ENCODE results near the gene FOXK1.
A peak's percentile ranks its signal among the peaks of the same experiment; 100 is the strongest.
"Not testable (repeated sequence)": the region's sequence is repeated elsewhere in the genome, so short reads cannot be mapped to it uniquely, and the experiment has no call there.

FOXK1 gene

DNA sequence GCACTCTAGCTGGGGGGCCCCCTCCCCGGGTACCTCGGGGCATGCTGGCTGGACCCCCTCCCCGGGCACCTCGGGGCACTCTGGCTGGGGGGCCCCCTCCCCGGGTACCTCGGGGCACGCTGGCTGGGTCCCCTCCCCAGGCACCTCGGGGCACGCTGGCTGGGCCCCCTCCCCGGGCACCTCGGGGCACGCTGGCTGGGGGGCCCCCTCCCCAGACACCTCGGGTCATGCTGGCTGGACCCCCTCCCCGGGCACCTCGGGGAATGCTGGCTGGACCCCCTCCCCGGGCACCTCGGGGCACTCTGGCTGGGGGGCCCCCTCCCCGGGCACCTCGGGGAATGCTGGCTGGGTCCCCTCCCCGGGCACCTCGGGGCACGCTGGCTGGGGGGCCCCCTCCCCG, 120.5 kb downstream of the FOXK1 start:
- not testable (repeated sequence) for DNase-seq

DNA sequence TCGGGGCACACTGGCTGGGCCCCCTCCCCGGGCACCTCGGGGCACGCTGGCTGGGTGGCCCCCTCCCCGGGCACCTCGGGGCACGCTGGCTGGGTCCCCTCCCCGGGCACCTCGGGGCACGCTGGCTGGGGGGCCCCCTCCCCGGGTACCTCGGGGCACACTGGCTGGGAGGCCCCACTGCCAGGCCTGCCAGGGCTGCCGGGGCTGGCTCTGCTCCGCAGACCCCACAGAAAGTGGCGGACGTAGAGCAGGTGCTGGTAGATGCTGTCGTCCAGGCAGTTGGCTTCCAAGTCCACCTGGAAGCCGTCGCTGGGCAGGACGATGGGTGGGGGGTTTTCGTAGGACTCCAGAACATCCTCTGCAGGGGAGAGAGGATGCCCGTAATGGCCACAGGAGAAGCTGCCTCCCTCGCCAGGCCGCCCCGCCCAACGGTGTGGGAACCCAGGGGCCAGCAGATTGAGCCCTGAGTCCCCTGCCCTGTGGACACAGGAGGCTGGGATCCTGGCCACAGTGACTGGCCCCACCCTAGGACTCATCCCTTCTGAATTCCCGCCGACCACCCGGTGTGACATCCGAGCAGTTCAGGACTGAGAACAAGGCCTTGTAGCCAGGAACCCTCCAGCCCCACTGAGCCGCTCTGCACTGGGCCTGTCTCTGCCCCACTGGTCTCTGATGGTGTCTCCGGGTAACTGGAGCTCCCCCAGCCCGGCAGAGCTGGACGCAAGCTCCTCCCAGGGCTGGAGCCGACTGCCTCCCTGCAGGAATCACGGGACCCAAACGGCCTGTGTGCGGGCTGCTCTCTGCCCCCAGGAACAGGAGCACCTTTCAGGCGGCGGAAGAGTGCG, 121.5 kb downstream of the FOXK1 start:
- no peak for DNase-seq

DNA sequence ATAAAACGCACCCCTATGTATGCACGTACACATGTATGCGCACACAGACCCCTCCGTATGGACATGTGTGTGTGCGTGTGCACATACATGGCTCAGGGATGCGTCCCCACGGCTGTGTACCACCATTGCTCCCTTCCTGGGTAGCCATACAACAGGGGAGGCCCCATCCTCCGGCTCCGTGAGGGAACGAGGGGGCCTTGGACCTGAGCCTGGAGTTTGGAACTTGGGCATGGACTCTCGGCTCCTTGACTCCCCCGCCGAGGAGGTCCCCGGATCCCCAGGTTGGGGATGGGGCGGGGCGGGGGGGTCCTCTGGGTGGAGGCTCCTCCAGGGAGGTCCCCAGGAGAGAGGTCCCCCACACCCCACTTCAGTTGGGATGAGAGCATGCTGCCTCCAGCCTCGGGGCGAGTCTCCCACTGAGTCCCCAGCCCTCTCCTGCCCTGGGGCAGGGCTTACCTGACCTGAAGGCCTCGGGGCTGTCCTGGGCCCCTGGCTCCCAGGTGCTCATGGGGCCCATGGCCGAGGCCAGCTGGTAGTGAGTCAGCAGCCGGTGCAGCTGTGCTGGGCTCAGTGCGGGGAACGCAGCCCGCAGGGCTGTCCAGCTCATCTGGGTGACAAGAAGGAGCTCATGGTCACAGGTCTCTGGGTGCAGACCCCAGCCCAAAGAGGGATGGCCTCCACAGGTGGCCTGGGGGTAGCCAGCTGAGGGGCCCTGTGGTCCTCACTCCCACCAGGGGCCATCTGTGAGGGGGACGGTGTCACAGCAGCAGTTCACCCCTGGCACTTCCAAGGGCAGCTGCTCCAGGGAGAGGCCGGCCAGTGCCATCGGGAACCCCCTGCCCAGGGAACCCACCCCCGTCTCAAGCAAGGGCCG, 123.3 kb downstream of the FOXK1 start:
- no peak for DNase-seq

- DNase-seq, result no peak
These were observed 123.8 kb downstream of the FOXK1 start for GRCh38 chr7:4805984-4806300.

DNA sequence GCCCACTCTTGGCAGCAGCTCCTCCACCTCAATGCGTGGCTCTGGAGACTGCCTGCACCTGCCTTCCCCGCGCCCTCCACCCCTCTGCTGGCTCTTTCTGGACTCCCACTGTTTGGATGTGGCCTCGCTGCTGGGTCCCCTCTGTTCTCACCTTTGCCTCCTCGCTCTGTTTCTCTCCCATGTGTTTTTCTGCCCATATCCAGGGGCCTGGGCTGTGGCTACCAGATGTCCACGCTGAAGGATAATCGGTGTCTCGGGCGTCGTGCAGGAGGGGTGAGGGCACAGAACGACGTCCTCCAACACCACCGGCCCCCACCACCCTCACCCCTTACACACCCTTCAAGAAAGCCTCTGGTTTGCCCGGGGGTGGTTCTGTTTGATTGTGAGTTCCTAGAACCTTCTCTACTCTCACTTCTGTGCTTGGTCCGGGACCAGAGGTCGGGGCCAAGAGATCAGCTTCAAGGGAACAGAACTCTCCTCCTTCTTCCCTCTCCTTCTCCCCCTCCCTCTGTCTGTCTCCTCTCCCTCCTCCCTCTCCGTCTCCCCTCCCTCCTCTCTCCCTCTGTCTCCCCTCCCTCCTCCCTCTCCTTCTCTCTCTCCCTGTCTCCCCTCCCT, 125.0 kb downstream of the FOXK1 start:
- no peak for DNase-seq

DNA sequence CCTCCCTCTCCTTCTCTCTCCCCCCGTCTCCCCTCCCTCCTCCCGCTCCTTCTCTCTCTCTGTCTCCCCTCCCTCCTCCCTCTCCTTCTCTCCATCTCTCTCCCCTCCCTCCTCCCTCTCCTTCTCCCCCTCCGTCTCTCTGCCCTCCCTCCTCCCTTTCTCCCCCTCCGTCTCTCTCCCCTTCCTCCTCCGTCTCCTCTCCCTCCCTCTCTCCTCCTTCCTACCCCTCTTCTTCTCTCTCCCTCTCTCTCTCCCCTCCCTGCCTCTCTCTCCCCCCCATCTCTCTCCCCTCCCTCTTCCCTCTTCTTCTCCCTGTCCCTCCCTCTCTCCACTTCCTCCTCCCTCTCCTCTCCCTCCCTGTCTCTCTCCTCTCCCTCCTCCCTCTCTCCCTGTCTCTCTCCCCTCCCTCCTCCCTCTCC, 125.5 kb downstream of the FOXK1 start:
- no peak for DNase-seq

DNA sequence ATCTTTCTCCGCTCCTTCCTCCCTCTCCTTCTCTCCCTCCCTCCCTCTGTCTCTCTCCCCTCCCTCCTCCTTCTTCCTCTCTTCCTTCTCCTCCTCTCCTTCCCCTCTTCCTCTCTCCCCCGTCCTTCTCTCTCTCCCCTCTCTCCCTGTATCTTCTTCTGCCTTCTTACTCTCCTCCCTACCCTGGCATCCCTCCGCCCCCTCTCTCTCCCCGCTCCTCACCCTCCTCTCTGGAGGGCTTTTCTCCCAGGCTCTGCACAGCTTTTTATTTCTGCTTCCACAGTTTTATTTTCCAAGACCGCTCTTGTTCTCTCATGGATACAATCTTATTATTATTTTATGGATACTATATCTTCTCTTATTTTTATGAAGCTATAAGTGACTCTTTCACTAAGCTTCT, 125.9 kb downstream of the FOXK1 start:
- DNase-seq, result no peak

DNA sequence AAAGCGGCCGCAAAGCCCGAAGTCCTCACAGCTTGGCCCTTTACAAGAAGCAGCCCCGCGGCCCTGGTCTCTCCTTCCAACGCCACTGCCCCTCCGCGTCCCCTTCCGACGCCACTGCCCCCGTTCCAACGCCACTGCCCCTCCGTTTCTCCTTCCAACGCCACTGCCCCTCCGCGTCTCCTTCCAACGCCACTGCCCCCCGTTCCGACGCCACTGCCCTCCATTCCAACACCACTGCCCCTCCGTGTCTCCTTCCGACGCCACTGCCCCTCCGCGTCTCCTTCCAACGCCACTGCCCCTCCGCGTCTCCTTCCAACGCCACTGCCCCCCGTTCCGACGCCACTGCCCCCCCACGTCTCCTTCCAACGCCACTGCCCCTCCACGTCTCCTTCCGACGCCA, 126.5 kb downstream of the FOXK1 start:
- DNase-seq, result no peak

DNA sequence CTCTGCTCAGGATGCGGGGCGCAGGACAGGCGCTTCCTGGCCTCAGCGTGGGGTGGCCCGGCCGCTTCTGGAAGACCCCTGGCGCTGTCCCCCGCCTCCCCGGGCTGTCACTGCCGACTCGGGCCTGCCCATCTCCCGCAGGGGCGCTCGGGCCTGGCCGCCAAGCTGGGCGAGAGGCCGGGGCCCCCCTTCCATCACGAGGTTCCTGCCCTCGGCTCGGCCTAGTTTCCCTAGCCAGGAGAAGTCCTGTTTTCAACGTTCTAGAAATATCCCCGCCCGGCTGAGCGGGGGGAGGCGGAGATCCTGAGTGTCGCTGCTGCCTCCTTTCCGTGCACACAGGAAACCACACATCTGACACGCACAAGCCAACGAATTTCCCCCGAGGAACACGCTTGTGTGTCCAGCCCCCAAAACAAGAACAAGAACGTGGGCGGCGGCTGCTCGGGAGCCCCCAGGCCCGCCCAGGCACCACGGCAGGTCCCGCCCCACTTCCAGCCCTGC, 127.0 kb downstream of the FOXK1 start:
- DNase-seq, result peak; percentile 24

GRCh38 chr7:4809666-4810065, 127.6 kb downstream of the FOXK1 start:
- no peak for DNase-seq

DNA sequence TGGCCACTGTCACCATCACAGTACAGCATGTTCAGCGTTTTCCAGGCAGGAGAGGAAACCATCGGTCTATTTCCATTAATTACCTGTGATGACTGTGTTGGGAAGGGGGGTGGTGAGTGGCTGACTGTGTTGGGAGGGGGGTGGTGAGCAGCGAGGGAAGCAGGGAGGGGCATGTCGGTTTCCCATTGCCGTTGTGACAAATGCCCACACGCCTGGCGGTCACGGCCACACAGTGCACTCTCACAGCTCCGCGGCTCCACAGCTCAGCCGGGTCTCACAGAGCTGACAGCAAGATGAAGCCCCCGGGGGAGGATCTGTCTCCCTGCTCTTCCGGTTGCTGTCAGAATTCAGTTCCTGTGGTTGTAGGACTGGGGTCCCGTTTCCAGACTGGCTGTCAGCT, 132.3 kb downstream of the FOXK1 start:
- no peak for DNase-seq

DNA sequence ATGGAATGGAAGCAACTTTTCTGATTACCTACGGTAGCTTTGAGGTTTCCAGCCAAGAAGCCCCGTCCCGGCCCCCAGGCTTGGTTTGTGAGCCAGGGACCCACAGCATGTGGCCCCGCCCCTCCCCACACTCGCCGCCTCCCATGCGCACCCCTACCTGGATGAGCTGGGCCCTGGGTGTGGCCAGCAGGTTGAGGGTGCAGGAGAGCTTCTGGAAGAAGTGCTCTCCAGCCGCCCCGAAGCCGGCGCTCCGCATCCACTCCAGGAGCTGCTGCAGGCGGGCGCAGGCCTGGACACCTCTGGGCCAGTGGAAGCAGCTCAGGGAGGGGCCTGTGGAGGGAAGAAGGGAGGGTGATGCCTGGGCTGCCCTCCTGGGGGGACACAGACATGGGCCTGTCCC, 133.0 kb downstream of the FOXK1 start:
- DNase-seq, result no peak

DNA sequence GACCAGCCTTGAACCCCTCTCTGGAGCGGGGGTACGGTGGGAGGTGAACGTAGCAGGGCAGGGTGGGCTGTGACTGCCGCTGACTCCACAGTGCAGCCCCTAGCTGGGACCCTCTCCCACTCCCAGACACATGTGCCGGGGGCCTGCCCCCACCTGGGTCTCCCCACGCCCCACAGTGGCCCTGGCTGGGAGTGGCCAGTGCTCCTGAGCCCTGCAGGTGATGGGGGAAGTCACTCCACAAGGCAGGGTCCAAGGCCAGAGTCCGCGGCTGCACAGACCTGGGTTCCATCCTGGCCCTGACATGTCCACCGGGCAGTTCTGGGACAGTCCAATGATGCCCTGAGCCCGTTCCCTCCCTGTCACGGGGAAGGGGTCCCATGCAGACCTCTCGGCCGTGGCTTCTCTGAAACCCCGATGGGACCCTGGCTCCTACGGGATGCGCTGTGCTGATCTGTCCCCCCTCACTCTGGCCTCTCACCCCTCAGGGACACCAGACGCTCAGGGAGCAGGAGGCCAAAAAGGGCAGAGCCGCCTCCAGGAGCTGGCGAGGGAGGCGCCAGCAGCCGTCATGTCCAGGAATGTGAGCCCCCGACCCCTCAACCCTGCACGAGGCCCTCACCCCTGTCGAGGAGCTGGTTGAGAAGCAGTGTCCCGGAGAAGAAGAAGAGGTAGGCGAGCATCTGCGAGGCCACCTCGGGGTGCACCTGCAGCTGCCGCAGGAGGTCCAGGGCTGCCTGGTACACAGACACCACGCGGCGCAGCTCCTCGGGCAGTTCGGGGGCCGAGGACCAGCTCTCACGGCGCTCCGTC, 133.7 kb downstream of the FOXK1 start:
- DNase-seq, result no peak

GRCh38 chr7:4816419-4817080, 134.5 kb downstream of the FOXK1 start:
- DNase-seq, result no peak

DNA sequence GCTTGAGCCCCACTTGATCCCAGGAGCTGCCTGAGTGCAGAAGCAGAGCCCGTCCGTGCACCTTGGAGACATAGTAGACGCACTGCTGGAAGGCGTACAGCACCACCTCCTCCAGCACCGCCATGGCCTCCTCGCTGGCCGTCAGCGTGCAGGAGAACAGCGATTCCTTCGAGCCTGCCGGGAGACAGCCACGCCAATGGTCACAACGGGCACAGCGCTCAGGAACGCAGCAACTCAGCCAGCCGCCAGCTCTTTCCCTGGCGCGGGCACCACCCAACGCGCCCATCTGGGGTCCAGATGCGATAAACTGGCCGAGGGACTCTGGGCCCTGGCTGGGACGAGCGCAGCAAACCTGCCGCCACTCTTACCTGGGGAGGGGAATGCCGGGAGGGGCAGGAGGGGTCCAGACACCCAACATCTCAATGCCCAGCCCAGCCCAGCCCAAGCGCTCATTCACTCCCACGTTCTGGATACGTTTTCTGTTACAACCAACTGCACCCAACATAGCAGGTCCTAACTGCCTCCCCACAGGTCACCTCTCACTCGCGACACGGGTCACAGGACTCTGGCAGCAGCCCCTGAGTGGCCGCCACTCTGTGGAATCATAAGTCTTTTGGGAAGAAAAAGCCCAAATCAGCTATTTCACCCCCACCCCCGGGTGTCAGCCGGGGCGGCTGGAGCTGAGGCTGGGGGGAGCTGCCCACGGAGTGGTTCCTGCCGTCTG, 135.2 kb downstream of the FOXK1 start:
- DNase-seq, result no peak

GRCh38 chr7:4818000-4818794, 136.1 kb downstream of the FOXK1 start:
- DNase-seq, result no peak

GRCh38 chr7:4819560-4820404, 137.7 kb downstream of the FOXK1 start:
- no peak for DNase-seq

DNA sequence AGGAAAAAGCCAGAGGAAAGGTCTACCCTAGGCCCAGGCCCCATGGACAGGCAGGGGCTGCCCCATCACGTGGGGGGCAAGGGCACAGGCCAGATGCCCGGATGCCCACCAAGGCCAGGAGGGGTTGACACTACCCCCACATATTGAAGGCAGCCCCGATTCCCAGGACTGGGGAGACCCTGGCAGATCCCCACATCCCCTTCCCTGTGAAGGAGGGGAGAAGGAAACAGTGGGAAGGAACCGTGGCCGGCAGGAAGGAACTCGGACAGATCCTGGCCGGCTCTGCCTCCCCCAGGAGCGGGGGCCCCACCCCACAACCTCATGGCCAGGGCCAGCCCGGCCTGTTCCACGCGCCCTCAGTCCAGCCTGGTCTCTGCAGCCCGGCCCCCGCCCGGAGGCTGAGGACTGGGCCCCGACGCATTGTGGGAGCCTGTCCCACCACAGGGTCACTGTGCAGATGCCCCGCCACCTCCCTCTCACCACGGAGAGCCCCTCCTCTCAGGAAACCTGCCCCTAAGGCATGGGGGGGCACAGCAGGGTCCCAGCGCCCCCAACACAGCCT, 138.4 kb downstream of the FOXK1 start:
- DNase-seq, result no peak
